HG03103 (cell line): ENCODE results near the gene CCNT2.
A peak's percentile ranks its signal among the peaks of the same experiment; 100 is the strongest.
"Not testable (repeated sequence)": the region's sequence is repeated elsewhere in the genome, so short reads cannot be mapped to it uniquely, and the experiment has no call there.

ENCODE experiments used
- ATAC-seq: cut with Tn5 transposase; IDR thresholded peaks from one replicate; pipeline ENCODE4 v1.9.1; 2021; ENCODE audit warnings: low read depth; ENCODE audit not compliant: unreplicated experiment

The CCNT2 gene

DNA sequence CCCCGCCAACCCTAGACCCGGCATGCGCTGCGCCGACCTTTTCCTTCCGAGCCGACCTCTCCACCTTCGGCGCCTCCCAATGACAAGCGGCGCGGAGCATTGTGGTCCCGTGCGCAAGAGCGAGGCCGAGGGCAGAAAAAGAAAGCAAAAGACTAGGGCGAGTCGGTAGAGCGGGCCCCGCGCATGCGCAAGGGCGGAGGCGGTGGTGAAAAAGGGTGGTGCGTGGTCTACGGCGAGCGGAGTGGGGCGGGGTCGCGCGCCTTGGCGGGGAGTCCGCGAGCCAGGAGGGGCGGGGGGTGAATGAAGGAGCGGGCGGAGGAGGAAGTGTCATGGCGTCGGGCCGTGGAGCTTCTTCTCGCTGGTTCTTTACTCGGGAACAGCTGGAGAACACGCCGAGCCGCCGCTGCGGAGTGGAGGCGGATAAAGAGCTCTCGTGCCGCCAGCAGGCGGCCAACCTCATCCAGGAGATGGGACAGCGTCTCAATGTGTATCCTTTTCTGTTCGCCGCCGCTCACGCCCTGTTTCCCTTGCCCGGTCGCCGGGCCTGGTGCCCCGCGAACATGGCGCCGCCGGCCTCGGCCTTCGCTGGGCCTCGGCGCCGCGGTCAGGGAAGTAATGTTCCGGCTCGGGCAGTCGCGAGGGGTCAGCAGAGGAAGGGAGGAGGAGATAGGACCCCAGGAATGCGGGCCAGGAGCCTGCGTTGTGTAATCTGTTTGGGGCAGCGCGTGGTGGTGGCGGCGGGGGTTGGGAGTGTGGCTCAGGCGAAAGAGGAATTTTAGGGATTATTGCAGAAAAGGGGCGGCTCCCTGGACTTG is at the start of gene CCNT2:
Gene CCNT2 (plus strand): TSS at position 297 of the 815 bp plus-strand sequence. CDS start 33 bp downstream, at position 330.
- peak; percentile 81 for ATAC-seq

GRCh38 chr2:134869946-134870736 is 48.5 kb upstream of the CCNT2 start:
- ATAC-seq = no peak

- ATAC-seq = no peak
Measured at GRCh38 chr2:134873152-134873551, 45.5 kb upstream of the CCNT2 start.

DNA sequence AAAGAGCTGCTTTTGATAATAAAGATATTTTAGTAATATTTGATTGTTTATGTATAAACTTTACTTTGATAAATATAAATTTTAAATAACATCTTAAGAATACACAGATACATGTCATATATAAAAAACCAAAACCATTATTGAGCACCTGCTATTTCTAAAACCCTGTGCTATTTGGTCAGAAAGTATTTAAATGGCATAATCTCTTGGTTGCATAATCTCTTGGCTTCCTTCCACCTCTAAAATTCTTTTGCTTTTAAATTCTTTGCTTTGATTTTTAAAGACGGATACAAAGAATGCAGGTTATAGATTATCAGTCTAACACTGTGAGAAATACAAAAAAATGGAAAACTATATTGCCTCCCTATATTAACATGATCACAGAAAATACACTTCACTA is 43.3 kb upstream of the CCNT2 start:
- no peak for ATAC-seq

GRCh38 chr2:134882773-134883172 is 35.8 kb upstream of the CCNT2 start:
- ATAC-seq = no peak

GRCh38 chr2:134883552-134884293 is 34.9 kb upstream of the CCNT2 start:
- ATAC-seq = no peak

GRCh38 chr2:134884435-134884834 is 34.2 kb upstream of the CCNT2 start:
- ATAC-seq = no peak

DNA sequence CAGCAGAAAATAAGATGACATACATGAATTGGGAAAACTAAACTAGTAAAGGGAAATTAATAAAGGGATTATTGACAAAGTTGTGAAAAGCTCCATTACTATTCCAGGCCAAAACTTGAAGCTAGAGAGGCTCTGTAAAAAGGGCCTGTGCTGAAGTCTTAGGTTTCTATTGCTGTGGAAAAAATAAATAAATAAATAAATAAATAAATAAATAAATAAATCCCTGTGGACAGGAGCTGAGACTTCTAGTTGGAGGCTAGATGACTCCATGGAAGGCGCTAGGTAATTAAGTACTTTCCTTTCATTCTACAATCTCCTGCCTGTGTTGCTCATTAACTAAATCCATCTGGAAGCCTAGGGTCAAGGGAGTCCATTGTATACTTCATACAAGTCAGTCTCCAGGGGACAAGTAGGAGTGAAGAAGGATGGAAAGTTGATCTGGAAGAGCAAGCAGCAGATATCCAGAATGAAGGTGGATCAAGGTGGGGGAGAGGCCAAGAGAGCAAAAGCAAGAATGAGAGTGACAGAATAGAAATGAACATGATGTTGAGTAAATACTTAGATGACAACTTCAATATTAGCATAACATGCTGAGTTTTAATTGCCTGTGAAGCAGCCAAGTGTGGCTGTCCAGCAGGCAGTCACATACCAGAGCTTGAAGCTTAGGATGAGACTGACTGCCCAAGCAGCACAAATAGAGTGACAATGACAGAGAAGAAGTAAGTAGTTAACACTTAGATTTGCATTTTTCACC is 26.2 kb upstream of the CCNT2 start:
- ATAC-seq = no peak

DNA sequence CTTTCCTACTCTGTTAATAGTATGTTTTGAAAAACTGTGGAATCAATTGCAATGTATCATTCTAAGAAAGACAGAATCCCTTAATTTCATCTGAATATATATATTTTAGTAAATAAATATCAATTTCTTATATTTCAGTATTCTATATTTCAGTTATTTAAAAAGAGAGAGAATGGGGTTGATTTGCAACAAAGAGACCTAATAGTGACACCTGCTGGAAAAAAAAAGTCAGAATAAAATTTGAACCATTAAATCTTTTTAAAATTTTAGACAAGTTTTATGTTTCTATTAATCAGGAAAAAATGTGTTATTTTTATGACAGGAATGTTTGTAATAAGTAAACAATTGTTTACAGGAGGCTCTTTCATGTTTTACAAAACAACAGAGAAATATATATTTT is 20.7 kb upstream of the CCNT2 start:
- no peak for ATAC-seq

DNA sequence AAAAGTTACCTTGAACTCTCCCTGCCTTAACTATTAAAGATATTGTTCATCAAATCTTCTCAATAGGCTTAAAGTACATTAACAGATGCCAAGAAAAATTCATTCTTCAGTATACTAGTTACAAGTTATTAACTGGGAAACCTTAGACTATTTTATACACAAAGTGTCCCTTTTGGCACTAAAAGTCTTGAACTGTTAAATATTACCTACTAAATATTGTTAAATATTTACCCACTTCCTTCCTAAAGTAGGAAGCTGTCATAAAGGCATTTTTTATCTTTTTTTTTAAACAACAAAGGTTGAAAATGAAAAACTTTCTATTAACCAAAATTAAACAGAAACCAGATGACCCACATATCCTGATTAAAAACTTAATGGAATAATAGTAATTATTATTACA is 19.4 kb upstream of the CCNT2 start:
- no peak for ATAC-seq

DNA sequence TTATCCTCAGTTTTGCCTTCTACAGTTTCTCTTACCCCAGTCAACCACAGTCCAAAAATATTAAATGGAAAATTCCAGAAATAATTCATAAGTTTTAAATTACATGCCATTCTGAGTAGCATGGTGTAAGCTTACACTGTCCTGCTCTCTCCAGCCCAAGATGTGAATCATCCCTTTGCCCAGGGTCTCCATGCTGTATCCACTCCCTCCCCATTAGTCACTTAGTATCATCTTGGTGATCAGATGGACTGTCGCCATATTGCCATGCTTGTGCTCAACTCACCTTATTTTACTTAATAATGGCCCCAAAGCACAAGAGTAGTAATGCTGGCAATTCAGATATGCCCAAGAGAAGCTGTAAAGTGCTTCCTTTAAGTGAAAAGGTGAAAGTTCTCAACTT is 18.5 kb upstream of the CCNT2 start:
- no peak for ATAC-seq

DNA sequence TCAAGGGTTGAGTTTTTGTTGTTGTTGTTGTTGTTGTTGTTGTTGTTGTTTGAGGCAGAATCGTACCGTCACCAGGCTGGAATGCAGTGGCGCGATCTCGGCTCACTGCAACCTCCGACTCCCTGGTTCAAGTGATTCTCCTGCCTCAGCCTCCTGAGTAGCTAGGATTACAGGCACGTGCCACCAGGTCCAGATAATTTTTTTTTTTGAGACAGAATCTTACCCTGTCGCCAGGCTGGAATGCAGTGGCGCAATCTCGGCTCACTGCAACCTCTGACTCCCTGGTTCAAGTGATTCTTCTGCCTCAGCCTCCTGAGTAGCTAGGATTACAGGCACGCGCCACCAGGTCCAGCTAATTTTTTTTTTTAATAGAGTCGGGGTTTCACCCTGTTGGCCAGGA is 14.9 kb upstream of the CCNT2 start:
- ATAC-seq = not testable (repeated sequence)

- ATAC-seq = no peak
Measured at GRCh38 chr2:134905168-134905567, 13.5 kb upstream of the CCNT2 start.

DNA sequence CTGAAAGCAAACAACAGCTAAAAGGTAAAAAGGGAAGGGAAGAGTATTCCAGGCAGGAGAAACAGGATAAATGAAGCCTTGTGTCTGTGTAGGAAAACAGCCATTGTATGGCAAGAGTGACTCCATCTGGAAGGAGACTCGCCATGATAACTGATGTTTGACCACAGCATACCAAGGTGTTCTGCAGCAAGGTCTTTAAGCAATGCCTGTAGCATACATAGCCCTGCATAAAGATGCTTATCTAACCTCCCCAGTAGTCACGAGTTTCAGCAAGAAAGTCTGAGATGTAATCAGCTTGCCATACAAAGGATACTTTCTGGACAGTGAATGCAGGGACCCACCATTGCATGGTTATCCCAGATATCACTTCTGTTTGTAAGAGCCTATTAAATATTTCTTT is 11.9 kb upstream of the CCNT2 start:
- ATAC-seq = no peak

- not testable (repeated sequence) for ATAC-seq
Measured at GRCh38 chr2:134907441-134908116, 11.0 kb upstream of the CCNT2 start.

DNA sequence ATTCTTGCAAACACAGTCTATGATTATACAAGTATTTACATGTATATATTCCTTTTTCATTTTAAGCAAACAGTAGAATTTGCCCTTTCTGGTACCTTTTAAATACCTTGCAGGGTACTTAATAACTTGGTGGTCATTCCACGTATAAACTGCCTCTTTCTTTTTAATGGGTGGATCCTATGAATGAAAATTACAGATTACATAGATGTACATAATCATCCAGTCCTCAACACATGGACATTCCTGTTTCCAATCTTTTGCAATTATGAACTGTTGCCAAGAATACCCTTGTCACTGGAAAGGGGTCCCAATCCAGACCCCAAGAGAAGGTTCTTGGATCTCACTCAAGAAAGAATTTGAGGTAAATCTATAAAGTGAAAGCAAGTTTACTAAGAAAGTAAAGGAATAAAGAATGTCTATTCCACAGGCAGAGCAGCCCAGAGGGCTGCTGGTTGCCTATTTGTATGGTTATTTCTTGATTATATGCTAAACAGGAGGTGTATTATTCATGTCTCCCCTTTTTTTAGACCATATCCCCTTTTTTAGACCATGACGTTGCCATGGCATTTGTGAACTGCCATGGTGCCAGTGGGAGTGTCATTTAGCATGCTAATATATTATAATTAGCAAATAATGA is 7.7 kb upstream of the CCNT2 start:
- ATAC-seq = no peak

GRCh38 chr2:134911400-134911785 is 7.2 kb upstream of the CCNT2 start:
- ATAC-seq = no peak

- ATAC-seq = no peak
Measured at GRCh38 chr2:134912361-134912760, 6.3 kb upstream of the CCNT2 start.

GRCh38 chr2:134917360-134917865 is 1.2 kb upstream of the CCNT2 start:
- ATAC-seq = no peak
